WERI-Rb-1 (cell line): Measurements from ENCODE around the gene ASB4.

ENCODE experiments used
- DNase-seq: peaks from one replicate; pipeline ENCODE4 v3.0.0-alpha.2; 2020
- H3K27ac ChIP-seq: fragments of 250-450 bp; sonication (Bioruptor Pico); 2 replicates; pipeline ENCODE4 v1.5.1; 2020; ENCODE audit warnings: mild to moderate bottlenecking, moderate library complexity
- H3K27me3 ChIP-seq: fragments of 250-450 bp; sonication (Bioruptor Pico); 2 replicates; pipeline ENCODE4 v1.5.1; 2021; ENCODE audit warnings: mild to moderate bottlenecking, low read depth, moderate library complexity; ENCODE audit not compliant: insufficient read depth, severe bottlenecking
- H3K36me3 ChIP-seq: fragments of 250-450 bp; sonication (Bioruptor Pico); 2 replicates; pipeline ENCODE4 v1.5.1; 2020; ENCODE audit warnings: mild to moderate bottlenecking, moderate library complexity
- H3K4me3 ChIP-seq: 2 replicates; pipeline ENCODE4 v1.5.1; 2011; ENCODE audit warnings: low read depth, mild to moderate bottlenecking, control low read depth, low read length
- H3K9me3 ChIP-seq: fragments of 250-450 bp; sonication (Bioruptor Pico); 2 replicates; pipeline ENCODE4 v1.5.1; 2021; ENCODE audit warnings: mild to moderate bottlenecking, moderate library complexity; ENCODE audit not compliant: severe bottlenecking
- TF ChIP-seq, protein P1 (sequence below): IDR thresholded peaks from 2 replicates; pipeline ENCODE4 v1.5.1; 2011; ENCODE audit warnings: low read depth, mild to moderate bottlenecking, control low read depth, inconsistent platforms, low read length

The ASB4 gene

DNA sequence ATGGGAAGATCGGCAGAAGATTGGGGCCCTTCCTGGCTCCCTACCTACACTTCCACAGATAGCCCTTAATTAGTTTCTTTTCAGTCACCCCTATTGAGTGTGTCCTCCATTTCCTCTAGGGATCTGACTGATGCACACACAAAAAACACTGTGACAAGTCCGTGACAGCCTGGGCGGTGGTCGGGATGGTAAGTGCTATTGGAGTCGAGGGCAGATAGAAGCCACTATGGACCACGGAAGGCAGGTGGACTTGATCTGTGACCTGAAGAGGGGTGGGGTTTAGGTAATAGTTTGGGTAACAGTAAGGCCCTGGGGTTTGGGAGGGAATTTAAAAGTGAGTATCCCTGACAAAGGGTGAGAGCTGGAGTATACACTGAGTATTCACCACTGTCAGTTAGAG lies 57.6 kb downstream of the ASB4 start:
- Histone ChIP-seq H3K27ac (no peak overlapping the region), H3K4me3 (no peak overlapping the region), H3K36me3 (no peaks in the 10 kb centered on the region), H3K27me3 (no peaks in the 10 kb centered on the region), H3K9me3 (no peaks in the 10 kb centered on the region)
- DNase-seq = no peak
- TF ChIP-seq, protein P1, sequence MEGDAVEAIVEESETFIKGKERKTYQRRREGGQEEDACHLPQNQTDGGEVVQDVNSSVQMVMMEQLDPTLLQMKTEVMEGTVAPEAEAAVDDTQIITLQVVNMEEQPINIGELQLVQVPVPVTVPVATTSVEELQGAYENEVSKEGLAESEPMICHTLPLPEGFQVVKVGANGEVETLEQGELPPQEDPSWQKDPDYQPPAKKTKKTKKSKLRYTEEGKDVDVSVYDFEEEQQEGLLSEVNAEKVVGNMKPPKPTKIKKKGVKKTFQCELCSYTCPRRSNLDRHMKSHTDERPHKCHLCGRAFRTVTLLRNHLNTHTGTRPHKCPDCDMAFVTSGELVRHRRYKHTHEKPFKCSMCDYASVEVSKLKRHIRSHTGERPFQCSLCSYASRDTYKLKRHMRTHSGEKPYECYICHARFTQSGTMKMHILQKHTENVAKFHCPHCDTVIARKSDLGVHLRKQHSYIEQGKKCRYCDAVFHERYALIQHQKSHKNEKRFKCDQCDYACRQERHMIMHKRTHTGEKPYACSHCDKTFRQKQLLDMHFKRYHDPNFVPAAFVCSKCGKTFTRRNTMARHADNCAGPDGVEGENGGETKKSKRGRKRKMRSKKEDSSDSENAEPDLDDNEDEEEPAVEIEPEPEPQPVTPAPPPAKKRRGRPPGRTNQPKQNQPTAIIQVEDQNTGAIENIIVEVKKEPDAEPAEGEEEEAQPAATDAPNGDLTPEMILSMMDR = no peak

DNA sequence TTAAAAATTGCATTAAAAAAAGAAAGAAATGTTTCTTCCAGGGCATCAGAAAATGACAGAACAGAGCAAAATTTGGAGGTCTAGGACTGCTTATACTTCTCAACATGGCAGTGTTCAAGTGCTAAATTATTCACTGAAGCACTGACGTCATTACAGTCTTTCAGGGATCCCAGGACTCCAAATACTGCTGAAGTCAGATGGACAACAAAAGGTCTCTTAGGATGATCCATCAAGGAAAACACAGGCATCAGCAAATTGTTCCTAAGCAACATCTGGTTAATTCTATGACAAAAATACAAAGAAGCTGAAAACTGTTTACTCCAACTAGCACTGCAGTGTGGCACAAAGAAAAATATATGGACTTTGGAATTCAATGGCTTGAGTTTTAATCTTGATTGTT lies 58.4 kb downstream of the ASB4 start:
- no peak overlapping the region for H3K27ac ChIP-seq
- DNase-seq = no peak
- TF ChIP-seq, protein P1 = no peak
- H3K27me3 ChIP-seq = no peaks in the 10 kb centered on the region
- no peaks in the 10 kb centered on the region for H3K36me3 ChIP-seq
- H3K9me3 ChIP-seq = no peaks in the 10 kb centered on the region
- no peak overlapping the region for H3K4me3 ChIP-seq

DNA sequence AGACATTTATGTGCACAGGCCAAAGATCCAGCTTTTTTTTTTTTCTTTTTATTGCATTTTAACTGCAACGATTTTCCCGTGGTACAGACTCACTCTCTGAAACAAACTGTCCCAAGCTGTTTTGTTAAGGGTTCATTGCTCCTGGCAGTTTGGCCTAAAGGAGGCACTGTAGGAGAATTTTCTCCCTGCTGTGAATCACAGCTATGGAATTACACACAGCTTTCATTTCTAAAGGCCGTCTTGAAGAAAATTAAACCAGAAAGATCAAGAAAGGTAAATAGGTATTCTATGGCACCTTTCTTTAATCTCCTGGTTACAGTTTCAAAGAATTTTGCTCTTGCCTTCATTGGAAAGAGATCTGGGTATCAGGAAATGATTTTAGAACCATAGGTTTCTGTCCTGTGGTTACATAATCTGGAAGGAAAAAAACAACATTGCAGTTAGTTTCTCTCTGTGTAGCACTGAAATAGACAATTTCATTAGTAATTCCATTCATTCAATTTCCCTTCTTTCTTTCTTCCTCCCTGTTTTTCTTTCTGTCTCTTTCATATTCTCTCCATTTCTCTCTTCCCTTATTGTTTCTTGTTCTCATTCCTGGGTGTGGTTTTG lies 59.4 kb downstream of the ASB4 start:
- no peak overlapping the region for H3K27ac ChIP-seq
- H3K4me3 ChIP-seq = no peak overlapping the region
- DNase-seq = no peak

DNA sequence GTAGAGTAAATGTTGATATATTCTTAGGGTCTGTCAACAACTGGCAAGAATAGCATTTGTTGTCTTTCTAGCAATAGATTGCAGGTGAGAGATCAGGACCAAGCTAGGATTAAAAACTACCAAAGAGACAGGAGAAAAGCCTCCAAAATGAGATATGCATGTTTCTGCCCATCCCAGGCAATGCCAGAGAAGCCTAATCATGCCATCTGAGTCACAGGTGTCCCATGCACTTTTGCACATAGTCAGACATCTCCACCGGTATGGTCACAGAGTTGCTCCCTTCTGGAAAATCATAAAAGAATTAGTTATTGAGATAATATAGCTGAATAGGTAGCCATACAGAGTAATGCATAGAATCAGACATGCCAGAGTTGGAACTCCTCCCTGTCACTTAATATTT lies 59.9 kb downstream of the ASB4 start:
- Histone ChIP-seq H3K4me3 (no peak overlapping the region), H3K27ac (no peak overlapping the region), H3K36me3 (no peaks in the 10 kb centered on the region), H3K27me3 (no peaks in the 10 kb centered on the region), H3K9me3 (no peaks in the 10 kb centered on the region)
- TF ChIP-seq, protein P1 = no peak
- no peak for DNase-seq

More for the DNA sequence above, 59.4 kb downstream of the ASB4 start:
- TF ChIP-seq, protein P1 = peak; percentile 56
- no peaks in the 10 kb centered on the region for H3K9me3 ChIP-seq
- H3K27me3 ChIP-seq = no peaks in the 10 kb centered on the region
- H3K36me3 ChIP-seq = no peaks in the 10 kb centered on the region

DNA sequence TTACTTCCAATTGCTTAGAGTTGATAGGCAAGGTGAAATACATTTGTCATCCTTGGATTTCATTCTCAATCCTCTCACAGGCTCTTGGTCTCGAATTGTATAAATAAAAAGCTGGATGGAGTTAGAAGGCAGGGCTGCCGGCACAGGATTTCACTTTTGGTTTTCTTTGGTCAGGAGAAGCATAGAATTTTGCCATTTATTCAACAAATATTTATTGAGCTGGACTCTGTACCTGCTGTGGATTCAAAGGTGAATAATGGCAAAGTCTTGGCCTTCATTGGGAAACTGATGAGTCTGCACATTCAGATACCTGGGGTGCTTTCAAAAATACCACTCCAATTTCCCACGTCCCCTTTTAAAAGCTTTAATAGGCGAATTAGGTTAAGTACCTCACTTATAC lies 60.9 kb downstream of the ASB4 start:
- TF ChIP-seq, protein P1 = no peak
- no peaks in the 10 kb centered on the region for H3K36me3 ChIP-seq
- no peaks in the 10 kb centered on the region for H3K9me3 ChIP-seq
- H3K27me3 ChIP-seq = no peaks in the 10 kb centered on the region
- no peak for DNase-seq
- H3K27ac ChIP-seq = no peak overlapping the region
- H3K4me3 ChIP-seq = no peak overlapping the region
